Parathyroid adenoma (tissue), 2 donors: ENCODE measurements around the gene ATG101.
"Not testable (repeated sequence)": the region's sequence is repeated elsewhere in the genome, so short reads cannot be mapped to it uniquely, and the experiment has no call there.

Experiments used
- H2AFZ ChIP-seq: fragments of 300-600 bp; sonication (generic); one replicate; pipeline ENCODE4 v1.7.0; 2017; ENCODE audit warnings: antibody characterized with exemption, mild to moderate bottlenecking
- H3K27ac ChIP-seq: fragments of 300-600 bp; sonication (generic); one replicate; pipeline ENCODE4 v1.7.0; 2017
- H3K27me3 ChIP-seq: fragments of 300-600 bp; sonication (generic); one replicate; pipeline ENCODE4 v1.7.0; 2017; ENCODE audit warnings: low read length; ENCODE audit not compliant: control insufficient read depth, insufficient read depth
- H3K36me3 ChIP-seq: fragments of 300-600 bp; sonication (generic); one replicate; pipeline ENCODE4 v1.7.0; 2017; ENCODE audit warnings: low read length; ENCODE audit not compliant: control insufficient read depth, insufficient read depth
- H3K4me1 ChIP-seq: fragments of 300-600 bp; sonication (generic); one replicate; pipeline ENCODE4 v1.7.0; 2017; ENCODE audit warnings: control low read depth
- H3K4me2 ChIP-seq: fragments of 300-600 bp; sonication (generic); one replicate; pipeline ENCODE4 v1.7.0; 2017; ENCODE audit warnings: low read length
- H3K4me3 ChIP-seq: fragments of 300-600 bp; sonication (generic); one replicate; pipeline ENCODE4 v1.7.0; 2017; ENCODE audit warnings: low read depth, low read length
- H3K79me2 ChIP-seq: fragments of 300-600 bp; sonication (generic); one replicate; pipeline ENCODE4 v1.7.0; 2017; ENCODE audit warnings: control low read depth
- H3K9ac ChIP-seq: fragments of 300-600 bp; sonication (generic); one replicate; pipeline ENCODE4 v1.7.0; 2017; ENCODE audit warnings: mild to moderate bottlenecking
- H3K9me3 ChIP-seq: fragments of 300-600 bp; sonication (generic); one replicate; pipeline ENCODE4 v1.7.0; 2017; ENCODE audit warnings: low read length; ENCODE audit not compliant: control insufficient read depth
- TF ChIP-seq, protein P1 (sequence below): fragments of 300-600 bp; sonication (generic); IDR thresholded peaks from one replicate; pipeline ENCODE4 v1.7.0; 2017; ENCODE audit warnings: antibody characterized with exemption, mild to moderate bottlenecking
- donor health status: primary hyperparathyroidism.

Gene ATG101

DNA sequence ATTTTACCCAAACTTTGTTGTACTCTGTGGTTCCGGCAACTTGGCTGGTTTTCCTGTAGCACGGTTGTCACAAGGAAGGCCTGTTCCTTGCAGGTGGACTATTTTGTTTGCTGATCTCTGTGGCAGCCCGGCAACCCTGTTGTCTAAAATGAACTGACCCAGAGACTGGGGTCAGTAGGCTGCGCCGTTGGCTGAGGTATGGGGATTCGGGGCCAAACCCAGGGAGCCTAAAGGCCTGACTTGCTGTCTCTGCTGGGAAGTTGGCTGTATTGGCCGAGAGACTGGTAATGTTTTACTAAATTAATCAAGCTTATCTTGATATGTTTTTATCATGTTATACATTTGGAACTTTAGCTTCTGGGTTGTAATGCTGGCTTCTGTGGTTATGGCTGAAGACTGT is 23.6 kb downstream of the ATG101 start:
- no peak overlapping the region for H3K4me3 ChIP-seq
- no peak overlapping the region for H3K9ac ChIP-seq
- TF ChIP-seq, protein P1, sequence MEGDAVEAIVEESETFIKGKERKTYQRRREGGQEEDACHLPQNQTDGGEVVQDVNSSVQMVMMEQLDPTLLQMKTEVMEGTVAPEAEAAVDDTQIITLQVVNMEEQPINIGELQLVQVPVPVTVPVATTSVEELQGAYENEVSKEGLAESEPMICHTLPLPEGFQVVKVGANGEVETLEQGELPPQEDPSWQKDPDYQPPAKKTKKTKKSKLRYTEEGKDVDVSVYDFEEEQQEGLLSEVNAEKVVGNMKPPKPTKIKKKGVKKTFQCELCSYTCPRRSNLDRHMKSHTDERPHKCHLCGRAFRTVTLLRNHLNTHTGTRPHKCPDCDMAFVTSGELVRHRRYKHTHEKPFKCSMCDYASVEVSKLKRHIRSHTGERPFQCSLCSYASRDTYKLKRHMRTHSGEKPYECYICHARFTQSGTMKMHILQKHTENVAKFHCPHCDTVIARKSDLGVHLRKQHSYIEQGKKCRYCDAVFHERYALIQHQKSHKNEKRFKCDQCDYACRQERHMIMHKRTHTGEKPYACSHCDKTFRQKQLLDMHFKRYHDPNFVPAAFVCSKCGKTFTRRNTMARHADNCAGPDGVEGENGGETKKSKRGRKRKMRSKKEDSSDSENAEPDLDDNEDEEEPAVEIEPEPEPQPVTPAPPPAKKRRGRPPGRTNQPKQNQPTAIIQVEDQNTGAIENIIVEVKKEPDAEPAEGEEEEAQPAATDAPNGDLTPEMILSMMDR, result no peak
- no peak overlapping the region for H3K4me2 ChIP-seq
- no peaks in the 10 kb centered on the region for H3K27me3 ChIP-seq
- no peaks in the 10 kb centered on the region for H3K9me3 ChIP-seq
- no peaks in the 10 kb centered on the region for H3K4me1 ChIP-seq
- no peak overlapping the region for H2AFZ ChIP-seq
- no peaks in the 10 kb centered on the region for H3K79me2 ChIP-seq
- H3K36me3 ChIP-seq, result no peaks in the 10 kb centered on the region
- H3K27ac ChIP-seq, result no peak overlapping the region

GRCh38 chr12:52096332-52097044 is 26.7 kb downstream of the ATG101 start:
- Histone ChIP-seq H3K9me3 (no peaks in the 10 kb centered on the region), H3K4me1 (no peaks in the 10 kb centered on the region), H3K4me3 (no peak overlapping the region), H3K27ac (no peak overlapping the region), H3K4me2 (no peak overlapping the region), H3K79me2 (no peaks in the 10 kb centered on the region), H3K27me3 (no peaks in the 10 kb centered on the region), H2AFZ (no peak overlapping the region), H3K36me3 (no peaks in the 10 kb centered on the region), H3K9ac (no peak overlapping the region)
- TF ChIP-seq, protein P1, result no peak

DNA sequence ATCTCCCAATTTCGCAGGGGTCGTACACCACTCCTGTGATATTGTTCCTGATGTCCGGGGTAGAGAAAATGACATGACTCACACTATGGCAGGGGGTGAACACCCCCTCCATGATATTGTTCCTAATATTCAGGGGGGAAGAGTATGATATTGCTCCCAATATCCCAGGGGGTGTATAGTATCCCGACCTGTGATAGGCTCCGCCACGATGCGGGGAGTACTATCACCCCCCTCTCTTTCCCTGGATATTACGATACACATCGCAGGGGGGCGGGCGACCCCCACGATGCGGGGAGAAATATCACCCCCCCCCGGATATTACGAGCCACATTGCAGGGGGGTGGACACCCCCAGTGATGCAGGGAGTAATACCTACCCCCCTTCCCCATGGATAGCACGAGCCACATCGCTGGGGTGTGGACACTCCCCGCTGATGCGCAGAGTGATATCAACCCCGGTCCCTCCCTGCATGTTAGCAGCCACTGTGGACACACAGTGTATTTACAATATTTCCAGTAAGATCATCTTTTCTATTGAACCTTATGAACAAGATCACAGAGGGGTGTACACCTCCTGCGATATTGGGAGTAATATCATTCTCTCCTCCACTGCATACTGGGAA is 27.4 kb downstream of the ATG101 start:
- no peaks in the 10 kb centered on the region for H3K9me3 ChIP-seq
- TF ChIP-seq, protein P1, result no peak
- no peaks in the 10 kb centered on the region for H3K79me2 ChIP-seq
- H3K4me1 ChIP-seq, result no peaks in the 10 kb centered on the region
- H2AFZ ChIP-seq, result no peak overlapping the region
- H3K27ac ChIP-seq, result no peak overlapping the region
- H3K4me3 ChIP-seq, result no peak overlapping the region
- H3K9ac ChIP-seq, result no peak overlapping the region
- H3K4me2 ChIP-seq, result no peak overlapping the region
- no peaks in the 10 kb centered on the region for H3K27me3 ChIP-seq
- no peaks in the 10 kb centered on the region for H3K36me3 ChIP-seq

- H3K9ac ChIP-seq, H3K79me2 ChIP-seq, H3K4me2 ChIP-seq, H3K4me1 ChIP-seq, H3K27ac ChIP-seq, H3K36me3 ChIP-seq, H3K9me3 ChIP-seq, H3K4me3 ChIP-seq, H2AFZ ChIP-seq, H3K27me3 ChIP-seq: not testable (repeated sequence)
Measured at GRCh38 chr12:52104431-52105089, 34.8 kb downstream of the ATG101 start.

- Histone ChIP-seq H3K27ac (peak overlapping the region; percentile 99), H3K4me3 (peak overlapping the region; percentile 13), H3K4me2 (peak overlapping the region; percentile 54), H3K4me1 (peaks cover 43% of the 10 kb centered on the region), H2AFZ (peak overlapping the region; percentile 47)
- TF ChIP-seq, protein P1, result peak; percentile 52
- not testable (repeated sequence) for H3K79me2 ChIP-seq, H3K36me3 ChIP-seq, H3K9ac ChIP-seq, H3K9me3 ChIP-seq, H3K27me3 ChIP-seq
Measured at GRCh38 chr12:52116222-52117125, 46.7 kb downstream of the ATG101 start.

DNA sequence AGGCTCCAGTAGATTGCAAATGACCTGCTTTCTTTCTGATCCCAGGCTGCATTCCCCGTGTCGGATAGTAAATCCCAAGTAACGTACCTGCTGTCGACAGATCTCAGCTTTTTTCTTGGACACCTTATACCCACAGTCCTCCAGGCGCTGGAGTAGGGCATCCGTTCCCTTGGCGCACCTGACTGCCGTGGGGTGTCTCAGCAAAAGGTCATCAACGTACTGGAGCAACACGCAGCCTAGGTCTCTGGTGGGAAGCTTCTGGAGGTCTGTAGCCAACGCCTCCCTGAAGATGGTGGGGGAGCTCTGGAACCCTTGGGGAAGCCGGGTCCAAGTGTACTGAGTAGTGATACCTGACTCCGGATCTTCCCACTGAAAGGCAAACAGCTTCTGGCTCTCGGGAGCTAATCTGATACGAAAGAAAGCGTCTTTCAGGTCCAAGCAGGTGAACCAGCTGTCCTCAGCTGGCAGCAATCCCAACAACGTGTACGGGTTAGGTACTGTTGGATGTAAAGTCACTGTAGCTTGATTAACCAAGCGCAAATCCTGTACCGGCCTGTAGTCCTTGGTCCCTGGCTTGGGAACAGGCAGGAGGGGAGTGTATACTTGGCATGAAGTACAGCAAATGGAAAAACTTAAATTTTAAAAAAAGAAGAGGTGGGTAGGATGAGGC is 48.2 kb downstream of the ATG101 start:
- not testable (repeated sequence) for H3K79me2 ChIP-seq, H3K4me3 ChIP-seq, H3K9ac ChIP-seq, H3K36me3 ChIP-seq, H3K27me3 ChIP-seq, H3K9me3 ChIP-seq
- peaks cover 46% of the 10 kb centered on the region for H3K4me1 ChIP-seq
- peak overlapping the region; percentile 99 for H3K27ac ChIP-seq
- peak overlapping the region; percentile 16 for H3K4me2 ChIP-seq
- peak overlapping the region; percentile 61 for H2AFZ ChIP-seq
